Measurements from ENCODE around the gene RMND5B. TPM values are rescaled to one million over a fixed set of nuclear protein-coding genes. Genes with fewer than 3 reads are reported as not detected.

Gene RMND5B
- total and polyA plus RNA-seq, 5 donors from 2014 or later = 22.0 to 39.9 (median 35.0) TPM

DNA sequence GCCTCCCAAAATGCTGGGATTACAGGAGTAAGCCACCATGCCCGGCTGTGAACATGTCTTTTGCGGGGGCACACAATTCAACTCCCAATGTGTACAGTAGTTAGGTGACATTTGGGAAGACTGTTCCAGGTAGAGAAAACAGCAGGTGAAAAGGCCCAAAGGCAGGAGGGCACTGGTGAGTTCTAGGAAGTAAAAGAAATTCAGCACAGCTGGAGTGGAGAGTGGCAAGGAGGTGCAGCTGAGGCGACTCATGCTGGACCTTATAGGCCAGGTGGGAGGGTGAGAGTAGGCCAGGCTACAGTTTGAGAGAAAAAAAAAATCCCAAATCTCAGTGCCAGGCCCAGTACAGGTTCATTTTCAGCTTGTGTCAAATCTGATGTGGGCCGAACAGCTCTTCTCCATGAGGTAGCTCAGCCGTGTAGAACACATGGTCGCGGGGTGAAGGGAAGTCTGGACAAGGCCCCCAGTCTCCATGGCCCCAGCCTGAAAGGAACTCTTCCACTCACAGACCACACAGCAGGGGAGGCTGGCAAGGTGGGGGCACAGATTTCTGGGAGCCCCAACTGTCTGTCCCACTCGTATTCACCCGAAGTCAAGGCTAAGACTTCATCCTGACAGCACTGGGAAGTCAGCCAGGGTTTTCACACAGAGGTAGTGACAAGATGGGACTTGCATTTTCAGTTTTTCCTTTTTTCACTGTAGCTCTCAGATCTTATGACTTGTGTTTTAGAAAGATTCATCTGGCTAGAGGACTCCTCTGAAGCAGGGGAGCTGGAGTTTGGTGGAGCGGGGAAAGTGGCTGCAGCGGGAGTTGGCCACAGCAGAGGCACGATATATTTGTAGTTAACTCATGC lies 69.0 kb downstream of the RMND5B start:
- peaks cover 2 to 9% (median 4%) of the 10 kb centered on the region in 4 donors for H3K4me1 Mint-ChIP-seq
- no peak overlapping the region for H3K27ac Mint-ChIP-seq
- H3K27me3 Mint-ChIP-seq = no peaks in the 10 kb centered on the region
- no peaks in the 10 kb centered on the region for H3K27me3 ChIP-seq (ENCODE audit: control insufficient read depth, insufficient read depth, low read length)
- H3K9me3 Mint-ChIP-seq = peaks cover 0 to 2% (median 0%) of the 10 kb centered on the region in 7 donors
- peaks cover 3% of the 10 kb centered on the region for H3K36me3 Mint-ChIP-seq
- H3K4me3 ChIP-seq (ENCODE audit: low read depth, low read length) = no peak overlapping the region
- peaks cover 4% of the 10 kb centered on the region for H3K4me1 ChIP-seq (ENCODE audit: control insufficient read depth, insufficient read depth, low read length, poor library complexity, severe bottlenecking)
- H3K27ac ChIP-seq (ENCODE audit: insufficient read depth, low read length, poor library complexity, severe bottlenecking) = no peak overlapping the region
- no peak for DNase-seq
- H3K9me3 ChIP-seq (ENCODE audit: control insufficient read depth in 2 of 2, low read length in 2 of 2) = no peaks in the 10 kb centered on the region
- no peaks in the 10 kb centered on the region for H3K36me3 ChIP-seq (ENCODE audit: control insufficient read depth, insufficient read depth, low read length)
- ATAC-seq (ENCODE audit: low read depth in 2 of 2) = no peak
- H3K4me3 Mint-ChIP-seq = peak overlapping the region in 1 of 4 donors; percentile 85

Other genes starting within 250 kb of the RMND5B start
- not detected for gene PROP1, start 134.8 kb upstream of the RMND5B start, total RNA-seq
- gene PROP1, start 134.8 kb upstream of the RMND5B start, polyA plus RNA-seq = not detected
- gene N4BP3, start 17.5 kb upstream of the RMND5B start, total RNA-seq = 2.5 TPM
- under 1 TPM; 0.07 to 0.41 (median 0.34) TPM for gene N4BP3, start 17.5 kb upstream of the RMND5B start, polyA plus RNA-seq
- gene NHP2, start 22.9 kb downstream of the RMND5B start, total RNA-seq = 43.7 TPM
- 100 to 1,000 TPM; 166 to 198 (median 170) TPM for gene NHP2, start 22.9 kb downstream of the RMND5B start, polyA plus RNA-seq
- gene GMCL2, start 56.4 kb downstream of the RMND5B start, total RNA-seq = not detected
- under 1 TPM in 1 of 4 donors, not detected in 3; 0.11 TPM for gene GMCL2, start 56.4 kb downstream of the RMND5B start, polyA plus RNA-seq
- 79.5 TPM for gene HNRNPAB, start 73.5 kb downstream of the RMND5B start, total RNA-seq
- 10 to 100 TPM; 63.1 to 77.1 (median 64.5) TPM for gene HNRNPAB, start 73.5 kb downstream of the RMND5B start, polyA plus RNA-seq
- gene PHYKPL, start 101.8 kb downstream of the RMND5B start, total RNA-seq = 165 TPM
- gene PHYKPL, start 101.8 kb downstream of the RMND5B start, polyA plus RNA-seq = 10 to 100 TPM; 41.5 to 45.5 (median 42.5) TPM